ENCODE results near the gene E4F1.

E4F1 gene

GRCh38 chr16:2284797-2285576, 61.6 kb downstream of the E4F1 start:
- H3K27ac ChIP-seq (ENCODE audit: low read depth, low read length): no peak overlapping the region
- peaks cover 4% of the 10 kb centered on the region; the same call in 1 of the 2 replicates for H3K27me3 ChIP-seq (ENCODE audit: insufficient read depth, low read length)
- H3K4me1 ChIP-seq (ENCODE audit: control insufficient read depth, insufficient read depth, low read length, unreplicated experiment): no peaks in the 10 kb centered on the region
- no peaks in the 10 kb centered on the region for H3K79me2 ChIP-seq (ENCODE audit: control insufficient read depth, insufficient read depth, low read length, unreplicated experiment)
- H3K4me3 ChIP-seq (ENCODE audit: low read depth, low read length): no peak overlapping the region
- H3K36me3 ChIP-seq (ENCODE audit: insufficient read depth, low read length): no peaks in the 10 kb centered on the region
- no peak overlapping the region for H2AFZ ChIP-seq (ENCODE audit: low read length, unreplicated experiment)
